ENCODE data around the gene PDSS2.
A peak's percentile ranks its signal among the peaks of the same experiment; 100 is the strongest.
"Not testable (repeated sequence)": the region's sequence is repeated elsewhere in the genome, so short reads cannot be mapped to it uniquely, and the experiment has no call there.

Gene PDSS2

DNA sequence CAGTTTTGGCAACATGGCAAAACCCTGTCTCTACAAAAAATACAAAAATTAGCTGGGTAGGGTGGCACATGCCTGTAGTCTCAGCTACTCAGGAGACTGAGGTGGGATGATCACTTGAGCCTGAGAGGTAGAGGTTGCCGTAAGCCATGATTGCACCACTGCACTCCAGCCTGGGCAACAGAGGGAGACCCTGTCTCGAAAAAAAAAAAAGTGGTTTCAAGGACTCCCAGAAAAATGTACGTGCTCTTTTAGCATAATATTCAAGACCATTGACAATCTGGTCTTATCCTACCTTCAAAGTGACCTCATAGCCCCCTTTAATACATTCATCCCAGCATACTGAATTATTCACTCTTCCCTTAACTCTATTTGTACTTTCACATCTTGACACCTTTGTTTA, 16.0 kb upstream of the PDSS2 start:
- DNase-seq, result not testable (repeated sequence)

DNA sequence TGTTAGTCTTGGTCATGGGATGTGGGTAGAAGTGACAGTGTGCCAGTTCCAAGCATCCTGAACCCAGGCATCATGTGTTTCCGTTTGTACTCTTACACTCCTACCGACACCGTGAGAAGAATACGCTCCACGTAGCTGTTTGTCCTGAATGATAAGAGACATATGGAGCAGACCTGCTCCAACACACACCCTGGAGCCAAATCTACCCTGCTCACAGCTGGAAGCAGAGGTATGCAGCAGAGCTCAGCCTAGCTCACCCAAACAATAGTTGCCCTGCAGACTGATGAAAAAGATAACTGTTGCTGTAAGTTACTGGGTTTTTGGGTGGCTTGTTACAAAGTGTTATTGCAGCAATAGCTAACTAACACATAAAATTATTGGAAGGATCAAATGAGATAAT, 14.3 kb upstream of the PDSS2 start:
- no peak for DNase-seq

DNA sequence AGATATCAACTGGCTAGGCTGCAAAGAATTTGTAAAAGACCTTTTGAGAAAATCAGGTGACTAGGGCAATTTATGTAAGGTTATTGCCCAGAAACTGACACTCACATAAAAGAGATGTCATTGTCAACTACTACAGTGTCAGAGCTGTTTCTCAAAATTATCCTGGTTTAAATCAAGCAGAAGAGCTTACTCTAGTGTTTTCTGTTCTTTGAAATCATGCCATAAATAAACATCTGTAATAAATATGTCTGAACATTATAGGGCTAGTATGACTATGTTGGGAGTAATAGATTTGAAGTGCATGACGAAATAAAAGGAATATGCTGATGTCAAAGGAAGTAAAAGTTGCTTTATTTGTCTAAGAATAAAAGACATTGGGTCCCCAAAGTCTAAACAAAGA, 11.0 kb upstream of the PDSS2 start:
- DNase-seq, result no peak

DNA sequence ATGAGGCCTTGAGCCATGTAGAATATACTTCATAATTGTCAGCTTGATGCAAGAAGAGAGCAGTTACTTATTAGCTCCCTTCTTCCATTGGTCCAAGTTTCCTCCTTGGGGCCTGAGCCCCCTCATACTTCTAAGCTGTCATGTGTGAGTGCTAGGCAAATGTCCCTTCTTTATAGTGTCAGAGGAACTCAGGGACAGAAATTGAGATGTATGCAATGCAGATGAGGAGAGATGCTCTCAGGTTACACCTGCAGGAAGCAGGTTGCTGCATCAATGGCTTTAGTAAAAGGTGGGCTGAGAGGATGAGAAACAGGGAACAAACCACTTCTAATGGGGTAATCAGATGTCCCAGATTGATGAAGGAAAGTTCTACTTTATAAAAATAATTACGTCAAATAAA, 6.7 kb upstream of the PDSS2 start:
- DNase-seq, result no peak

DNA sequence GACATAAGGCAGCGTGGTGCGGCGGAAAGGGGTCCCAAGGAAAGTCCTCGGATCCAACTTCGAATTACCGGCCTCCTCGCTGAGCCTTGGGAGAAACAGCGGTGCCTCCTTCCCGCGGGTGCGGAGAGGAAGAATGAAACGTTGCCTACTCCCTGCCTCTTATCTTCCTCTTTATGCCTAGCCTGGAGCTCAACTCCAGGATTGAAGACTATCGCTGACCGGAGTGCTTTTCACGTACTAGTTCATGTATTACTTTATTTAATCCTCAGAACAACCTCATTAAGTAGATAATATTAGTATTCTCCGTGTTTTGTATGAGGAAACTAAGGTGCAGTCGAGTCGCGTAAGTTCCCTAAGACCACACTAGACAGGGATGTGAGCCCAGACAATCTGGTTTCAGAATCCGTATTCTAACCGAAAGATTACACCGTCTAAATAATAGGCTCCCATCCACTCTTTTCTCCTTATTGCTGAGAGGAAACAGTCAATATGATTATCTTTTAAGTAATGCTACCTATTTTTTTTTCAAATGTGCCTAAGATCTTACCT, 793 bp upstream of the PDSS2 start:
- no peak for DNase-seq

DNA sequence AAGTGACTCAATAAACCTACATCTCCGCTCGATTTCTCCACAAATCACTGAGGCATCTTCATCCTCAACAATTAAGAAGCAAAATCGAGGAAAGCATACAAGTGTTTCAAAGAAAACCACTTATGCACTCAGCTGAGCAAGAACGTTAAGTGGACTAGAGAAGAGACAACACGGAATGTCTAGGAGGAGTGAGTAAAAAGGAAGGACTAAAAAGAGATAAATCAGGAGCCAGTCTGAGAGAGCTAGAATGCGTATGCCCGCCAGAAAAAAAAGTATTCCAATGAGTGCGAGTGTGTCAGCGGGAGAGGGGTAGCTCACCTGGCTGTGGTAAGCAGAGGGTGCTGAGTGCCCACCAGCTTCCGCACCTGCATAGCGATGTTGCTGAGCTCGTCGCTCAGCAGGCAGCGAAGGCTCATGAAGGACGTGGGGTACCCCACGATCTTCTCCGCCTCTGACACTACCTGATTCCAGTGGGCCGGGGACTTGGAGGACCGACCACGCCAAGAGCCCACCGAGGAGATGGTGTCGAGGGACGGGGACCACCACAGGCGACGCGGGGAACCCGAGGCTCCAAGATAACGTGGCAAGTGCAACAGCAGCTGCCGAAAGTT, 587 bp downstream of the PDSS2 start:
- peak; percentile 9 for DNase-seq

DNA sequence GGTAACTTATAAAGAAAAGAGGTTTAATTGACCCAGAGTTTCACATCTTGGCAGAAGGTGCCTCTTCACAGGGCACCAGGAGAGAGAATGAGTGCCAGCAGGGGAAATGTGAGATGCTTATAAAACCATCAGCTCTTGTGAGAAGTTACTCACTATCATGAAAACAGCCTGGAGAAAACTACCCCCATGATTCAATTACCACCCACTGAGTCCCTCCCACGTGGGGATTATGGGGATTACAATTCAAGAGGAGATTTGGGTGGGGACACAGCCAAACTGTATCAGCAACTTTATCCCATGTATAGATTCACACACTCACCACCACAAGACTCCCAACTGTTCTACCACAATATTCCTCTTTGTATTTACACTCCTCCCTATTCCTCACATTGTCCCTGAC, 10.6 kb downstream of the PDSS2 start:
- no peak for DNase-seq

DNA sequence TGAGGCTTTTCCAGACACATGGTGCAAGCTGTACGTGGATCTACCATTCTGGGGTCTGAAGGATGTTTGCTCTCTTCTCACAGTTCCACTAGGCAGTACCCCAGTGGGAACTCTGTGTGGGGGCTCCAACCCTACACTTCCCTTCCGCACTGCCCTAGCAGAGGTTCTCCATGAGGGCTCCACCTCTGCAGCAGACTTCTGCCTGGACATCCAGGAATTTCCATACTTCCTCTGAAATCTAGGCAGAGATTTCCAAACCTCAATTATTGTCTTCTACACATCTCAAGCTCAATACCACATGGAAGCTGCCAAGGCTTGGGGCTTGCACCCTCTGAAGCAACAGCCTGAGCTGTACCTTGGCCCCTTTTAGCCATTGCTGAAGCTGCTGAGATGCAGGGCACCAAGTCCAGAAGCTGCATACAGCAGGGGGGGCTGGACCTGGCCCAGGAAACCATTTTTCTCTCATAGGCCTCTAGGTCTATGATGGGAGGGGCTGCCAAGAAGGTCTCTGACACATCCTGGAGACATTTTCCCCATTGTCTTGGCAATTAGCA, 11.6 kb downstream of the PDSS2 start:
- no peak for DNase-seq

DNA sequence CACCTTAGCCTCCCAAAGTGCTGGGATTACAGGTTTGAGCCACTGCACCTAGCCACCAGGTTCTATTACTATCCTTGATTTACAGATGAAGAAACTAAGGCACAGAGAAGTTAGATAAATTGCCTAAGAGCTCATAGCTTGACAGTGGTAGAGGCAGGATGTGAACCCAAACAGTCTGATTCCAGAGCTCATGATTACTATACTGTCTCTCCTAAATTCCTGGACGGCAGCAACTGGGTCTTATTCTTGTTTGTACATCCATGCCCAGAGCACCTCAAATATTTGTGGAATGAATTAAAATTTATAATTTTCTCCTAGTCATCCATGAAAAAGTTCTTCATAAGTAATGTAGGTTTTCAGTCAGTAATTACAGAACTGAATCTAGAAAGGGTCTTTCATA, 15.1 kb downstream of the PDSS2 start:
- DNase-seq, result peak; percentile 33

DNA sequence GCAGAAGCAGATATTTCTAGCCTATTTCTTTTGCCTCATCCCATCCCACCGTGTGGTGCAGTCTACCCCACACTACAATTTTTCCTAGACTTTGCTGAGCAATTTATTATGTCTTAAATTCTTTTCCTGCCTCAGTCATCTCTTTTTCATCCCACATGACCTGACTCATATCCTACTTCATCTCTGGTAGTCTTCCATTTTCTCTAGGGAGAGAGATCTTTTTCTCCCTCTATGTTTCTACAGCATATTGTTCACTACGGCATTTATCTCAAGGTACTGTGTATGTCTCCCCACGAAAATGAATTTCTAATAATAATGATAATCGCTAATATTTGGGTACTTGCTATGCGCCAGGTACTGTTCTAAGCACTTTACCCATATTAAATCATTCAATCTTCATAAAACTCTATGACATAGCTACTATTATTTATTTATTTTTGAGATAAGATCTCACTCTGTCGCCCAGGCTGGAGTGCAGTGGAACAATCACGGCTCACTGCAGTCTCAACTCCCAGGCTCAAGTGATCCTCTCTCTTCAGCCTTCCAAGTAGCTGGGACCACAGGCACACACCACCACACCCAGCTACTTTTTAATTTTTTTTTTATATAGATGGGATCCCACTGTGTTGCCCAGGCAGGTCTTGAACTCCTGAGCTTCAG, 15.6 kb downstream of the PDSS2 start:
- DNase-seq, result peak; percentile 28

DNA sequence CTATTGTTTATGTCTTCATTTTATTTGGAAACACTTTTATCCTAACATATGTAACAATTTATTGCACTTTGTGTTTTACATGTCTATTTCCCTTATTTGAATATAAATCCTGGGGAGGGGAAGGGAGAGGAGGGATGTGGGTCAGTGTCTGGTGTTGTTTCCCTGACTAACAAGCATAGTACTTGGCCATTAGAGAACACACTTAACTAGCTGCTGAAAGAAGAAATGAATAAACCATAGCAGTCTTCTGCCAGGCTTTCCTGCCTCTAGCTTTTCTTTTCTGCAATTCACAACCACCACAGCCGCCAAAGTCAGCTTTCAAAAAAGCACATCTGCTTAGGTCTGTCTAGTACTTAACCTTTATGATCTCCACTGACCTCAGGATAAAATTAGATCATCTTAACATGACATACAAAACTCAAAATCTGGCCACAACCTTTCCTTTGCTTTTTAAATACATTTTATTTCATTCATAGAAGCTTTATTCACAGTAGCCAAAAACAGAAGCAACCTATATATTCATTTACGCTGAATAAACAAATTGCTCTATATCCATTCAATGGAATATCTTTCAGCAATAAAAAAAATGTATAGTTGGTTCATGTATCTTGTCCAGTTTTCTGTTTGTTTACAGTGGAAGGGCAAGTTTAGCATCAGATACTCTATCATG, 16.3 kb downstream of the PDSS2 start:
- no peak for DNase-seq

DNA sequence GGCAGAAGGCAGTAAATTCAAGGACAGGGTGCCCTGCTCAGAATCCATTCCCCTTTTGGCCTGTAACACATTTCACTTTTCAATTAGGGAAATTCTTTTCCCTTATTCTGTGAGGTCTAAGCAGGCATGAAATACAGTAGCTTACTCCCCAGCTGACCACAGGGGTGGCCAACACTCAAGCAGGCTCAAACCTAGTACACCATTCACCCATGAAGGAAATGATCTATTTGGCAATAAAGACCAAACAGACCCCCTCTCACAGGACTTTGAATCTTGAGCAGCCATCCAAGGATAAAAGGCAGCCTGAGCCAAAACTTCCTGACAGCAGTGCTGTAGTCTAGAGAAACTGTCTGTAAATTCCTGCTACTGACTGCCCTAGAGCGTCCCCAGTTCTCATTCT, 17.7 kb downstream of the PDSS2 start:
- no peak for DNase-seq

DNA sequence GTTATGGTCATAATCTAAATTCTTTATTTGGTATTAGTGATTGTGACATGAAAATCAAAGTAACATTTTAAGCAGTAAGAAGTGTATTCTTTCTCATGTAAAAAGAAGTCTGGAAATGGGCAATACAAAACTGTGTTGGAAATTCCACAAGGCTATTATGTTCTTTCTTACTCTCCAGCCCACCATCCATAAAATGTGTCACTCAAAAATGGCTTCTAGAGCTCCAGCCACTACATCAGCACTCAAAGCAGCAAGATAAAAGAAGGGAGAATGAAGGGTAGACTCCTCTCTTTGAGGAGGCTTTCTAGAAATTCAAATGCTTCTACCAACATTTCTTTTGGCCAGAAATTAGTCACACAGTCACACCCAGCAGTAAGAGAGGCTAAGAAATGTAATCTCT, 18.4 kb downstream of the PDSS2 start:
- no peak for DNase-seq

DNA sequence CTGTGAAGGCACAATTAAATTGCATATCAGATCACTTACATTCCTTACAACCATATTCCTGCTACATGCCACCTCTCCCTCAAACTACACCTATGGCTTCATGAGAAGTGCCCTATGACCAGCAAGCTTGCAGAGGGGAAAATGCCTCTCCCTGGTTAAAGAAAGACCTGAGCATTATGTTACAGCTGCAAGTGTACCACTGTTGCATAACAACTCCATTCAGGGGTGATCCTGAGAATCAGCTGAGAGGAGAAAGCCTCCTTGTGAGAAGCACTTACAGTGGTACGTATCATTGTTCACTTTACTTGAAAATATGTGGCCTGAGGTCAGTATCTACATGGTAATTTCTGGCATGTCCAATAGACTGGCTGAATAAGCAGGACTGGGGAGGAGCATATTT, 20.0 kb downstream of the PDSS2 start:
- DNase-seq, result no peak

DNA sequence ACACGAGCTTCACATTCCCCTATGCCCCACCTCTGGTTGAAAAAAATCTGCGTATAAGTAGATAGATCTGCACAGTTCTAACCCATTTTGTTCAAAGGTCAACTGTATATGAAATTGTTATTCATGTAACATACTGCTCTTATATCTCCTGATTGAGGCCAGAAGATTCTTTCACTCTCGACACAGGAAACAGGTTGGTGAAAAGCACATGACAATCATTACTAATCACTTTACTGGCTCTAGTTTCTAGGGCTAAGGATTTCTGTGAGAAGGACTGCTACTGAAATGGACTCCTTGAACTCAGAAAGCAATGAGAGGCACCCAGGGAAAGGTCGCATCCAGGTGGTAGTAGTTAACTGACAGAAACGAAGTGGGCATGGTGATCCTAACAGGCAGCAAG, 21.7 kb downstream of the PDSS2 start:
- DNase-seq, result no peak

DNA sequence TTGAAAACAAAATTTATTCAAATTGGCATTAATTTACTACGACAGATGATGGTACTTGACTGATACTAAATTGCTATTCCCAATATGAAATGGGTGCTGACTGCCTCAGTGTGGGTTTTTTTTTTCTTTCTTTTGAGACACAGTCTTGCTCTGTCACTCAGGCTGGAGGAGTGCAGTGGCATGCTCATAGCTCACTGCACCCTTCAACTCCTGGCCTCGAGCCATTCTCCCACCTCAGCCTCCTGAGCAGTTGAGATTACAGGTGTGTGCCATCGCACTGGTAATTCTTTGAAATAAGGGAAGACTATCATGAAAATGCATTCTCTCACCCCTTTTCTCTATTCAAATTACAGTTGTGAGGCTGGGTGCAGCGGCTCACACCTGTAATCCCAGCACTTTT, 22.5 kb downstream of the PDSS2 start:
- DNase-seq, result no peak

DNA sequence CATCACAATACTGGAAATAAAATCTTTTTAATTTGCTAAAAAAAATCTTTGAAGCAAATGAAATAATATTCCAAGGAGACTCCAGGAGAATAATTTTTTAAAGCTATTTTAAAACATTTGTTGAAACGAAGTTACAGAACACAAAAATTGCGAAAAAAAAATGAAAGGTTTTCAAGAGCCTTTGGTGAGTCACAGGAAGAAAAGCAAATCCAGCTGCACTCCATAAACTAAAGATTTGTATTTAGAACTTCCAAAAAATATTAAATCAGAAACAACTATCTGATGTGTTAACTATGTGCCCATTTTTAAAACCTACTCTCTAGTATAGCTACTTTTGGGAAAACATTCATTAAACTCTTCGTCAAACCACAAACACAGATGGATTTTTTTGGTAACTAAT, 23.6 kb downstream of the PDSS2 start:
- peak; percentile 5 for DNase-seq

DNA sequence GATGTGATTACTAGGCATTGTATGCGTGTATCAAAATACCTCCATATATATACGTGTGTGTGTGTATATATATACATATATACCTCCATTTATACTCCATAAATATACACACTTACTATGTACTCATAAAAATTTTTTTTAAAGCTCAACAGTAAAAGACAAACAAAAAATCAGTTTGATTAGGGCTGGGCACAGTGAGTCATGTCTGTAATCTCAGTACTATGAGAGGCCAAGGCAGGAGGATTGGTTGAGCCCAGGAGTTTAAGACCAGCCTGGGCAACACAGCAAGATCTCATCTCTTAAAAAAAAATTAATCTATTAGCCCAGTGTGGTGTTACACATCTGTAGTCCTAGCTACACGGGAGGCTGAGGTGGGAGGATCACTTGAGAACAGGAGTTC, 24.6 kb downstream of the PDSS2 start:
- DNase-seq, result no peak

DNA sequence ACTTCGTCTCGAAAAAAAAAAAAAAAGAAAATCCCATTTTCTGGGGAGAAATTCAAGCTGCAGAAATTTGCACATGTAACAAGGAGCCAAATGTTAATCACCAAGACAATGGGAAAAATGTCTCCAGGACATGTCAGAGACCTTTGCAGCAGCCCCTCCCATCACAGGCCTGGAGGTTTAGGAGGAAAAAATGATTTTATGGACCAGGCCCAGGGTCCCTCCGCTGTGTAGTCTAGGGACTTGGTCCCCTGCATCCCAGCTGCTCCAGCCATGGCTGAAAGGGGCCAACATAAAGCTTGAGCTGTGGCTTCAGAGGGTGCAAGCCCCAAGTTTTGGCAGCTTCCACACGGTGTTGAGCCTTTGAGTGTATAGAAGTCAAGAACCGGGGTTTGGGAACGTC, 33.4 kb downstream of the PDSS2 start:
- DNase-seq, result not testable (repeated sequence)

DNA sequence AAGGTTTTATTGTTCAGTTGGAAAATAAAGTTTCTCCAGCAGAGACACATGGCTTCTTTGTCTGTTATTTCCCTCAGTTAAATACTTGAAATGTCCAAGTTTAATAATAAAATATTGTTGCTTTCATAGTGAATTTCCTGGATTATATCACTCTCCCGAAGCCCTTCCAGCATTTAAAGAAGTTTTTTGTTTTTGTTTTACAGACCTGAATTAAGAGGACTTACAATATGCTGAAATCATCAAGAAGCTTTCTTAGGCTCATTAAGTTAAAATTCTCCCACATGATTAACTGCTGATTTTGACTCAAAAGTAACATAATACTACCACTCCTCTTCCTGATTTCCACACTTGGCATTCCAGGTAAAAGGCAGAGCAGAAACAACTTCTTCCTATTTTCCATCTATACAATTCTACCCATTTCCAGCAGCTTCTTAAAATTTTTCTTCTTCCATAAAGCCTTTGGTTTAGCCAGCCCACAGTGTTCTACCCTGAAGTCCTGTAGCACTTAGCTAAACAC, 35.8 kb downstream of the PDSS2 start:
- no peak for DNase-seq

DNA sequence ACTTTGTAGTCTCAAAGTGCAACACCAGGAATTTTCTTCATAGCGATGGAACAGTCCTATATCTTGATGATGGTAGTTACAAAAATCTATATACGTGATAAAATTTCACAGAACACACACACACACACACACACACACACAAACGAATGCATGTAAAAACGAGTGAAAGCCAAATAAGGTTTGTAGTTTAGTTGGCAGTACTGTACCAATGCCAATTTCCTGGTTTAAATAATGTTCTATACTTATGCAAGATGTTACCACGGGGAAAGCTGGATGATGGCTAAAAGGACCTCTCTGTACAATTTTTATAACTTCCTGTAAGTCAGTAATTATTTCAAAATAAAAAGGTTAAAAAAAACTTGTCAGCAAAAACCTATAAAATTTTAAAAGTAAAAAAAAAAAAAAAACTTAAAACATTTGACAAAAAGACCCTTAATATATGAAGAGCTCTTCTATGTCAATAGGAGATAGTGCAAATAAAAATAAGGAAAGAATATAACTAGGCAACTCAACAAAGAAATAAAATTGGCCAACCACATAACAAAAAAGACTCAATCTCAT, 37.6 kb downstream of the PDSS2 start:
- DNase-seq, result no peak

DNA sequence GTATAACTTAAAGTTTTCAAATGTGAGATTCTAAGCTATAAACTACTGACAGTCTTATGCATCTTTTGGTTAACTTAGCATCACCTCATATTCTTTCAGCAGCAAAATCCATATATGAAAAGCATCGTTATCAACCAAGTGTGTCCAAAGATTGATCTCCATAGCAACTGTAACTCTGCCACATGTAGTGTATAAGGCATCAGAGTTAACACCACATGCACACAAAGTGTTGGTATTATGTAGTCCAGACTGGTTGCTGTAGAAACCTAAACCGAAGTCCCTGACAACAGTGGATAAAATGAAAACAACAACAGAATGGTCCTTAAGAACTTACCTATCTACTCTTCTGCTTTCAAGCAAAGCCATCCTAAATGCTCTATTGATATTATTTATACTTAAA, 39.6 kb downstream of the PDSS2 start:
- no peak for DNase-seq

DNA sequence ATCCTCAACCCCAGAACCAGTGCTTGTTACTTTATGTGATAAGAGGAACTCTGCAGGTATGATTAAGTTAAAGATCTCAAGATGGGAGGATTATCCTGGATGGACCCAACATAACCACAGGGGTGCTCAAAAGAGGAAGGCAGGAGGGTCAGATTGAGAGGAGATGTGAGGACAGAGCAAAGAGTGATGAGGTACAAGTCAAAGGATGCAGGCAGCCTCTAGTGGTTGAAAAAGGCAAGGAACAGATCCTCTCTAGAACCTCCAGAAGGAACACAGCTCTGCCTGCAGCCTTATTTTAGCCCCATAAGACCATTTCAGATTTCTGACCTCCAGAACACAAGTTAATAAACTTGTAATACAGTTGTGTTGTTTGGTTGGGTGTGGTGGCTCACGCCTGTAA, 41.2 kb downstream of the PDSS2 start:
- no peak for DNase-seq

All from fibroblast of skin of abdomen (primary cell).